NCI-H82 (cell line): ENCODE measurements around the gene NUP35.

Source experiments
- DNase-seq: peaks from one replicate; lab custom pipeline; 2025; lab: John Stamatoyannopoulos, UW

NUP35 gene, protein sequence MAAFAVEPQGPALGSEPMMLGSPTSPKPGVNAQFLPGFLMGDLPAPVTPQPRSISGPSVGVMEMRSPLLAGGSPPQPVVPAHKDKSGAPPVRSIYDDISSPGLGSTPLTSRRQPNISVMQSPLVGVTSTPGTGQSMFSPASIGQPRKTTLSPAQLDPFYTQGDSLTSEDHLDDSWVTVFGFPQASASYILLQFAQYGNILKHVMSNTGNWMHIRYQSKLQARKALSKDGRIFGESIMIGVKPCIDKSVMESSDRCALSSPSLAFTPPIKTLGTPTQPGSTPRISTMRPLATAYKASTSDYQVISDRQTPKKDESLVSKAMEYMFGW

GRCh38 chr2:183124222-183124956, at the start of gene NUP35:
Gene NUP35 (plus strand): TSS chr2:183124443. CDS start chr2:183124458, 15 bp downstream.
- DNase-seq, result peak; percentile 97

- DNase-seq, result no peak
Observed at GRCh38 chr2:183078163-183078463, 46.1 kb upstream of the NUP35 start.

DNA sequence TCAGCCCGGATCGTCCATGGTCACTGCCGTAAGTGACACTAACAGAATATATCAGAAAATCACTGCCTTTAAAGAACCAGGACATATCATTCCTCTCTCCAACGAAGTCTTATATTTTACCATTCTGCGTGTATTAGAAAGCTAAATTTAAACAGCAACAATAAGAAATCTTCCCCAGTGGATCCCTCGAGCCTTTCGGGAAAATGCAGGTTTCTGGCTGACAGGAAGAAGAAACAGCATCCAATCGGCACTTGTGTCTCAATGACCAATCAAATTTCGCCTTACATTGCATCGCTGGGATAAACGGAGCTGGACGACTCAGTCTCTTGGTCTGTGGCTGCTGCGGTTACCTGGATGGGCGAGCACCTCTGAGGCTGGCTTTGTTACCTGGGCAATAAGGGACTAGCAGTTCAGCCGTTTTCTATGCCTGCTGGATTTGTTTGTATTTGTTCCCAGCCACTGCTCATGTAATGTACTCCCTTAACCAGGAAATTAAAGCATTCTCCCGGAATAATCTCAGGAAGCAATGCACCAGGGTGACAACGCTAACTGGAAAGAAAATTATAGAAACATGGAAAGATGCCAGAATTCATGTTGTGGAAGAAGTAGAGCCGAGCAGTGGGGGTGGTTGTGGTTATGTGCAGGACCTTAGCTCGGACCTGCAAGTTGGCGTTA, 45.6 kb upstream of the NUP35 start, which contains the start of gene DUSP19:
TSS of gene DUSP19 (plus strand) at position 284 of the 675 bp plus-strand sequence. CDS start at position 471, 187 bp downstream.
- DNase-seq, result peak; percentile 97

DNA sequence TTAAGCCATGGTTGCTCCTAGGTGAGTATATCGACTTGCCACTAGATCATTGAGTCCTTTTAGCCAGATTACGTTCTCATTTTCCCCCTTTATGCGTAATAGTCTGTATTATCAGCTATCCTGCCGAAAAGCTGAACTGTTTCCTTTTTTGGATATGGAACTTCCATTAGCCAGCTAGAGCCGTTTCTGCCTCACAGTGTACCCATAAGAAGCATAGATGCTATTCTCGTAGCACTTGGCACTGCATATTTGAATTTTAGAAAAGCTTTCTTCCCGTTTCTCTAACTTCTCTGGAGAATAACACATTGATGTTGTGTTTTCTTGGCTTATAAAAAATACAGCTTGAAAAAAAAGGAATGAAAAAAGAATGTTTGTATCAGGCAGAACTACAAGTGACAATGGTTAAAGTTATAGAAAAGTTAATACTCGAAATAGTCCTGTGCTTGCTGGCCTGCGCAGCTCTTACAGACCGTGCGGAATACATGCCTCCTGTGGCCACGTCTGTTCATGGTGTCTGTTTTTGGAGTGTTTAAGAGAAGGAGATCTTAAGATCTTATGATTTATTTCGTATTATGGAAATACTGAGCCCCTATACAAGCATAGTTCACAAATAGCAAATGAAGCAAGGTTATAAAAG, 45.0 kb upstream of the NUP35 start:
- DNase-seq, result peak; percentile 43

GRCh38 chr2:183081911-183082310, 42.3 kb upstream of the NUP35 start:
- DNase-seq, result peak; percentile 13

GRCh38 chr2:183088061-183088460, 36.2 kb upstream of the NUP35 start:
- no peak for DNase-seq

DNA sequence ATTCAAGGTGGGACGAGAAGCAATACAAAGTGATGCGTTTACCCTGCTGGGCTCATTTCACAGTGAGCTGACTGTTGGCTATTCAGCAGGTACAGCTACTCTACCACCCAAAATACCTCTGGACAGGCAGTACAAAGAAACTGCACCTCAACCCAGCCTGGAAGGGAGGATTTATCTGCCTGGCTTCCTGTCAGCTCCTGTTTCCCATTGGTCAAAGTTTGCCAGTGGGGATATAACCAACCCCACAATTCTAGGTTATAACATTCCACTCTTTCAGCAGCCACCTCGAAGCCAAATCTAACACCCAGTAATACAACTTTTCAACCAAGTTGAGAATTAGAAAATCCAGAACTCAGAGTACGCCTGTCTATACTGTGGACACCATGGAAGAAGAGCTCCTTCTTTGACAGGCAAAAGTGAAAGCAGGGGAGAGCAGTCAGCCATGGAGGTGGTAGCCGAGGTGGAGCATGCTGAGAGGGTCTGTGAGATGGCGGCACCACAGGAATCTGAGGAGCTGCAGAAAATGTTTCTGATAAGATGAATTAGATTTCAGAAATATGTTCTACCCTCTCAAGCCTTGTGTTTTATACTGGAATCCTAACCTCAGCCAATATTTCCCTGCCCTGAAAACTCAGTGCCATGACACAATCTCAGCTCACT, 34.9 kb upstream of the NUP35 start:
- DNase-seq, result no peak

DNA sequence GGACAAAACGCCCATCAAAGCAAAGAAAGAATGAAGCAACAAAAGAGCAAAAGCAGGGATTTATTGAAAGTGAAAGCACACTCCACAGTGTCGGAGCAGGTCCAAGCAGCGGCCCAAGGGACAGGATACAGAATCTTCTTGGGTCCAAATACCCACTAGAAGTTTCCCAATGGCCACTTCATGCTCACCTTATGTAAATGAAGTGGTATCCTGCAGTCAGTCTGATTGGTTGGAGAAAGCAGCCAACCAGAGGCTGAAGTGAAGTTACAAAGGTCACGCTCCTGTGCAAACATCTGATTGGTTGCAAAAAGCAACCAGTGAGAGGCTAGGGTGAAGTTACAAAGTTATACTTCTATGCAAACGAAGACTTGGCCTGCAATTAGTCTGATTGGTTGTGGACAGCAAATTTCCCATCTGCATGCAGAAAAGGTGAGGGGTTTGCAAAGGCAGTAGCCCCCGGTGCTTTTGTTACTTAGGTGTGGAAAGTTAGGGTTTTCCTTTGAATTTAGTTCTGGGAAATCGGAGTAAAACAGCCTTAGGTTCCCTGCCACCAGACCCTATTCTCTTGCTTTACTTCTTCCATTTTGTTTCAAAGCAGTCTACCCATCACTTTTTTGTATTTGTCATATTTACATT, 32.8 kb upstream of the NUP35 start:
- no peak for DNase-seq

- no peak for DNase-seq
Observed at GRCh38 chr2:183091954-183092345, 32.3 kb upstream of the NUP35 start.

DNA sequence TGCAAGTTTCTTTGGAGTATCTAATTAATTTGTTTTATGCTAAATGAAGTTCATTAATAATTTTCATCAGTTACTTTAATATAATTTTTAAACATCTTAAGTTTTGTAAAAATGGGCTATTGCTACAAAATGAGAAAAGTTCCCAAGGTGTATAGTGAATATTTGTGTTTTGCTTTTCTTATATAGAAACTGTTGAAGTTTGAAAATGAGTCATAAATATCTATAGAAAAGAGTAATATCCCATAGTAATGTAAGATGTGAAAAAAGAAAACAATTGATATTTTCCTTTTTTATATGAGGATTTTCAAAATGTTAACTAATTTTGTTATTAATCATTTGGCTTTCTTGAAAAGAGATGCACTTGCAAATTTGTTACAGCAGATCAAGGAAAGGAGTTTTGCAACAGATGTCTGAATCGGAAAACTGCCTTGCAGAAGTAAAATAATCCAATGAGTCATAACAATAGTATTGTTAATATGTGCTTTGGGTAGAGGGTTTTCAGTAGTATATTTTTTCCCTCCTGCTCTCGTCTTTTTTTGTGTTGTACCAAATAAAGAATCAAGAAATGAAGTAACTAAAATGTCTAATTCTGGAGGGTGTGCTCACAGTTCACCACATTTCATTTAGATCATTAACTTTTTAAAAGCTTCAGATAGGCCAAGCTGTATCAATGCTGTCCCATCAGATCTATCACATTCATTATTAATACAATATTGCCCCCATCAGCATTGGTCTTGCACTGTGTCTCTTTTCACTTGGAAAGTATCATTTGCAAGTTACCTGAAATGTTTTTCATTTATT, 30.2 kb upstream of the NUP35 start:
- no peak for DNase-seq

- no peak for DNase-seq
Observed at GRCh38 chr2:183105402-183106134, 18.7 kb upstream of the NUP35 start.

- no peak for DNase-seq
Observed at GRCh38 chr2:183112577-183112976, 11.7 kb upstream of the NUP35 start.

GRCh38 chr2:183113630-183114029, 10.6 kb upstream of the NUP35 start:
- DNase-seq, result no peak

DNA sequence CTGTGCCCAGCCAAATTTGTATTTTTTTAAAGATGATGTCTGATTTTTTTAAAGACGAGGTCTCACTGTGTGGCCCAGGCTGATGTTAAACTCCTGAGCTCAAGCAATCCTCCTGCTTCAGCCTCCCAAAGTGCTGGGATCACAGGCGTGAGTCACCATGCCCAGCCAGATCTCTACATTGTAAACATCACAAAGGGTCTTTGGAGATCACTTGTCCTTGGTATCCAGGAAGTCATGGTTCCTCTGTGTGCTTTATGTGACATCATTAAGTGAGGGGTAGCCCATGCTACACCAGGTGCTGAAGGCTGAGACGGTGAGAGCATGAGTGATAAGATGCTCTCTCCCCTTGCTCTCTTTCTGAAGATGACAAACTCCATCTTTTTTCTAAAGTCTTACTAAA, 7.0 kb upstream of the NUP35 start:
- no peak for DNase-seq

DNA sequence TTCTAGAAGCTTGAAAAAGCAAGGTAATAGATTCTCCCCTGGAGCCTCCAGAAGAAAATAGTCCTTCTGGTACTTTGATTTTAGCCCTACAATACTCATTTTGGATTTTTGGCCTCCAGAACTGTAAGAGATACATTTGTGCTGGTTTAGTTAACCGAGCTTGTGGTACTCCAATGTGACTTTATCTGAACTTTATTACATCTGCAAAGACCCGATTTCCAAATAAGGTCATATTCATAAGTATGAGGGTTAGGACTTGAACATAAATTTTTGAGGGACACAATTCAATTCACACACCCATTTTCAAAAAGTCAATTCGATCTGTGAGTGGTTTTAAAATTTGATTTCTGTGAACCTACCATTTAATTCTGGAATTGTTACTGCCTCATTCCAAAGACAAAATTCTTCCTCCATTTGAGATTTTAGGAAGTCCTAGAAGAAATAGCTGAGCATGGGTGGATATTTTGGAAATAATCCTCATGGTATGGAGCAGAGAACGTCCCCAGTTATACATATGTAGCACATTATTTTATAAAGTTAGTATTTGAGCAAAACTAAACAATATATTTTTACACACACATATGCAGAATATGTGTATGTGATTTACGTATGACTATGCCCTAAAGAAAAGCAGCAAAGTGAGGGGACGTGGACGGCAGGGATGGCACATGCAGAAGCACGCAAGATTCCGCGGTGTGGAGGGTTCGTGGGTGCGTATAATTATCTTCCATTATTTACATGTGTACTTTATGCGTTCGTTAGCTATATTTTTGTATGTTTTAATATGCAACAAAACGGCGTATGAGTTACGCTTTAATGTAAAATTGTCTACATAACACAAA, 905 bp upstream of the NUP35 start:
- no peak for DNase-seq

DNA sequence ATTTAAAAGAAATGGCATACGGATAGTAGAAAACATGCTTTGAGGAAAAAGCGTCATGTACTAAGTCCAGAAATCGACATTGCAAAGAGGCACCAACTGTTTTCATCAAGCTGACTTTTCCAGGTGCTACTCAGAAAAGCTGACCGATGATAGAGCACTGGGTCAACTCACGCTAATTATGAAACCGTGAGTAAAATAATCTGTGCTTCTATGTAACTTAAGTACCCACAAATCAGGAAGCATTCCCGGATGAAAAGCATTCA, 353 bp upstream of the NUP35 start:
- no peak for DNase-seq

GRCh38 chr2:183124957-183125255, 663 bp downstream of the NUP35 start:
- DNase-seq, result no peak

DNA sequence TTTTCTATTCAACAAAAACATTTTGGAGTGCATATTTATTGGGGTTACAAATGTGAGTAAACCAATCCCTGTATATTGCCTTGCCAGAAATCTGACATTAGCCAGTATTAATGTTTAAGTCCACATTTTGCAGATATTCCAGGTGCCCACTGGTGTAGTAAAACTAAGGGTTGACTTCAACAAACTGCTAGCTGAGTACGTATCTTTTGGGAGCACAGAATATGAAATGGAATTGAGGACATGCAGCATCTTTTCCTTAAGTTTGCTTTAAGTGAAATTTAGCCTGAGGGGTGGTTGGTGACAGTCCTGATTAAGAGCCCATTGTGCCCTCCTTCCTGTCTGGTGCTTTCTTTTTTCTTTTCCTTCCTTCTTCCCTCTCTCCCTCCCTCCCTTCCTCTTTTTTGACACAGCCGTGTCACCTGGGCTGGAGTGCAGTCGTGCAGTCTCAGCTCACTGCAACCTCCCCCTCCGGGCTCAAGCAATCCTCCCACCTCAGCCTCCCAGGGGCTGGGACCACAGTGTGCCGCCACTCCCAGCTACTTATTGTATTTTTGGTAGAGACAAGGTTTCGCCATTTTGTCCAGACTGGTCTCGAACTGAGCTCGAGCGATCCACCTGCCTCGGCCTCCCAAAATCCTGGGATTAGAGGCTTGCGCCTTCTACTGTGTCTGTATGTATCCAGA, 1.6 kb downstream of the NUP35 start:
- DNase-seq, result peak; percentile 23

DNA sequence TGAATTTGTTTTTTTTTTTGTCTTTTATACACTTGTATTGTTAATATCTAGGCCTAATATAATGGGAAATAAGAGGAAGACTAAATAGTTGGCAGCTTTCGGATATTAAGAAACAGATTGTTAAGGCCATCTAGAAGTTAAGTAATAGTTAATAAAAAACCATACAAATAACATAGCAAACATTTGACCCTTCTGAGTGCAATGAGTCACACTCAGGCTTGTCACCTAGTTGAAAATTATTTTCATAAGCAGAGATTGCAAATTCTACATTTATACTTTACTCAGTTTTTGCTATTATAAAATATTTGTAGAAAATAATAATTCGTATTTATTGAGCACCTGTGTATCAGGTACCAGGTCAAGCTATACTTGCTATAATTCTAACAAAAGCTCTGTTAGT, 2.4 kb downstream of the NUP35 start:
- DNase-seq, result no peak
